ENCODE data around the gene CPAMD8. TPM values are rescaled to one million over a fixed set of nuclear protein-coding genes. Genes with fewer than 3 reads are reported as not detected.
A peak's percentile ranks its signal among the peaks of the same experiment; 100 is the strongest.

The CPAMD8 gene
- total RNA-seq, 1 donor from 2014 or later = 42.9 TPM

DNA sequence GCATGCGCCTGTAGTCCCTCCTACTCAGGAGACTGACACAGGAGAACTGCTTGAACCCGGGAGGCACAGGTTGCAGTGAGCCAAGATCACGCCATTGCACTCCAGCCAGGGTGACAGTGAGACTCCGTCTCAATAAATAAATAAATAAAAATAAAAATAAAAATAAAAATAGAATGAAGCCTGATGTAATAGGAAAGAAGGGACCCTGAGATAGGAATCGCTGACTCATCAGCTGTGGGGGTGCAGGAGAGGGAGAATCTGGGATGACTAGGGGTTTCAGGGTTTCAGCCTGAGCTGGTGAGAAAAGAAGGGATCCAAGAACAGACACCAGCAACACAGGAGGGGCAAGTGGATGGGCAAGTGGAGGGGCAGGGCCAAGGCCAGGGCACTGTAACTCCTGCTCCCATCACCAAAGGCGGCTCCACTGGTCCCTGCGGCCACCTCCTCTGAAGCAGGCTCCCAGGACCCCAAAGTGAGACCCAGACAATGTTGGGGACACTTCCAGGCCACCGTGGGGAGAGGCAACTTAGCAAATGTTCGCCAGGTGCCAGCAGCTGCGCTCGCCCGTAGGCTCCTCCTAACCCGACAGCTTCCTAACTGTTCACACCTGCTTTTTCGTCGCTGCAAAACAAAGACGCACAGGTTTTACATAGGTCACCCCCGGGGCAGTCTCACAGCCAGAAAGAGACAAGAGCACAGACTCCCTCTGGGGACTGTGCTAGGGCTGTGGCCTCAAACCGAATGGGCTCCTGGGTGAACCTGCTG, 47.4 kb upstream of the CPAMD8 start:
- Mint-ChIP-seq H3K36me3 (no peaks in the 10 kb centered on the region), H3K27me3 (no peaks in the 10 kb centered on the region), H3K4me3 (peak overlapping the region; percentile 99), H3K27ac (peak overlapping the region; percentile 98), H3K9me3 (no peaks in the 10 kb centered on the region), H3K4me1 (ENCODE audit: unreplicated experiment) (peaks cover 34% of the 10 kb centered on the region)
- DNase-seq (ENCODE audit: extremely low spot score, unreplicated experiment) = no peak
- TF ChIP-seq, protein P1, sequence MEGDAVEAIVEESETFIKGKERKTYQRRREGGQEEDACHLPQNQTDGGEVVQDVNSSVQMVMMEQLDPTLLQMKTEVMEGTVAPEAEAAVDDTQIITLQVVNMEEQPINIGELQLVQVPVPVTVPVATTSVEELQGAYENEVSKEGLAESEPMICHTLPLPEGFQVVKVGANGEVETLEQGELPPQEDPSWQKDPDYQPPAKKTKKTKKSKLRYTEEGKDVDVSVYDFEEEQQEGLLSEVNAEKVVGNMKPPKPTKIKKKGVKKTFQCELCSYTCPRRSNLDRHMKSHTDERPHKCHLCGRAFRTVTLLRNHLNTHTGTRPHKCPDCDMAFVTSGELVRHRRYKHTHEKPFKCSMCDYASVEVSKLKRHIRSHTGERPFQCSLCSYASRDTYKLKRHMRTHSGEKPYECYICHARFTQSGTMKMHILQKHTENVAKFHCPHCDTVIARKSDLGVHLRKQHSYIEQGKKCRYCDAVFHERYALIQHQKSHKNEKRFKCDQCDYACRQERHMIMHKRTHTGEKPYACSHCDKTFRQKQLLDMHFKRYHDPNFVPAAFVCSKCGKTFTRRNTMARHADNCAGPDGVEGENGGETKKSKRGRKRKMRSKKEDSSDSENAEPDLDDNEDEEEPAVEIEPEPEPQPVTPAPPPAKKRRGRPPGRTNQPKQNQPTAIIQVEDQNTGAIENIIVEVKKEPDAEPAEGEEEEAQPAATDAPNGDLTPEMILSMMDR (conservative IDR thresholded peaks at IDR 0.05) = no peak

DNA sequence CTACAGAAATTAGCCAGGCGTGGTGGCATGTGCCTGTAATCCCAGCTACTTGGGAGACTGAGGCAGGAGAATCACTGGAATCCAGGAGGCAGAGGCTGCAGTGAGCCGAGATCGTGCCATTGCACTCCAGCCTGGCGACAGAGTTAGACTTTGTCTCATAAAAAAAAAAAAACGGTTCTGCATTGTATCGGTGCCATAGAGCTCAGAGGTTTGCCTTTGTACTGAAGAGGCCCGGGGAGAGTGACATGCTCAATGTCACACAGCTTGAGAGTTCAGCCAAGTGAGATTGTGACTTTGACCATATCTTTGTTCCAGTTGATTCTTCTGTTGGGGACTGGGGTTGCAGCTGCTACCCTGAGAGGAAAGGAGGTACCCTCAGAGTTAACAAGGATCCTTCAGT, 44.3 kb upstream of the CPAMD8 start:
- no peaks in the 10 kb centered on the region for H3K27me3 Mint-ChIP-seq
- H3K9me3 Mint-ChIP-seq = no peaks in the 10 kb centered on the region
- peak overlapping the region; percentile 59 for H3K27ac Mint-ChIP-seq
- TF ChIP-seq, protein P1 (conservative IDR thresholded peaks at IDR 0.05) = no peak
- H3K4me3 Mint-ChIP-seq = no peak overlapping the region
- no peak for DNase-seq (ENCODE audit: extremely low spot score, unreplicated experiment)
- H3K36me3 Mint-ChIP-seq = no peaks in the 10 kb centered on the region
- H3K4me1 Mint-ChIP-seq (ENCODE audit: unreplicated experiment) = peaks cover 28% of the 10 kb centered on the region

DNA sequence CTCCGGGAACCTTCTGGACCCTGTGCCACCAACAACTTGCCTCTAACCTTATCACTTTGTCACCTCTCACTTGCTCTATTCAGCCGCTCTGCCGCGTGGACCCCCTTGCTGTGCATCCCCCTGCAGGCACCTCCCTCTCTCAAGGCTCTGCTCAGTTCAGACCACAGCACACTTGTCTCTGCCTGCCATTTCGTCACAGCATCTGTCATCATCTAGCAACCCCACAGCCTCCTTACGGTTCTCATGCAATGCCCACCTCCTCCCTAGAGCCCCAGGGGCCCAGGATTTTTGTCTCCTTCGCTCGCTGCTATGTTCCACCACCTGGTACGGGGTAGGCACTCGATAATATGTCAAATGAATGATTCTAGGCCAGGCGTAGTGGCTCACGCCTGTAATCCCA, 43.8 kb upstream of the CPAMD8 start:
- Mint-ChIP-seq H3K9me3 (no peaks in the 10 kb centered on the region), H3K4me3 (no peak overlapping the region), H3K27me3 (no peaks in the 10 kb centered on the region), H3K4me1 (ENCODE audit: unreplicated experiment) (peaks cover 28% of the 10 kb centered on the region), H3K36me3 (no peaks in the 10 kb centered on the region), H3K27ac (peak overlapping the region; percentile 25)
- TF ChIP-seq, protein P1 (conservative IDR thresholded peaks at IDR 0.05) = no peak
- no peak for DNase-seq (ENCODE audit: extremely low spot score, unreplicated experiment)

DNA sequence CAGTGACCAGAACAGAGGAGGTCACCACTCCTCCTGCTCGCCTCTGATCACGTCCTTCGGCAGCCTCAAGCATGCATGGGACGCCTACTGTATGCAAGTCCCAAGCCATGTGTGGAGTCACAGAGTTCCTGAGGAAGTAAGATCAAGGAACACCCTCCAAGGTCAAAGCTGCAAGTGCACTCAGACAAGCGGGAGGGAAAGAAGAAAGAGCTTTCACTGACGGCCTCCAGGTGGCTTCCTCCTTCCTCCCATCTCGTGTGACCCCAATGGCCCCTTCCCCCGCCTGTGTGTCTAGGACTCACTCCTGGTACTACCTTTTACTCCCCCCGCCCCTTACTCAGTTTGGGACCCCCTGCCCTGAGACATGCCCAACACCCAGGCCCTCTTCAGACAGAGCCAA, 42.6 kb upstream of the CPAMD8 start:
- H3K27me3 Mint-ChIP-seq = no peaks in the 10 kb centered on the region
- H3K4me1 Mint-ChIP-seq (ENCODE audit: unreplicated experiment) = peaks cover 25% of the 10 kb centered on the region
- DNase-seq (ENCODE audit: extremely low spot score, unreplicated experiment) = no peak
- TF ChIP-seq, protein P1 (conservative IDR thresholded peaks at IDR 0.05) = no peak
- H3K4me3 Mint-ChIP-seq = no peak overlapping the region
- no peak overlapping the region for H3K27ac Mint-ChIP-seq
- no peaks in the 10 kb centered on the region for H3K9me3 Mint-ChIP-seq
- peaks cover 8% of the 10 kb centered on the region for H3K36me3 Mint-ChIP-seq

DNA sequence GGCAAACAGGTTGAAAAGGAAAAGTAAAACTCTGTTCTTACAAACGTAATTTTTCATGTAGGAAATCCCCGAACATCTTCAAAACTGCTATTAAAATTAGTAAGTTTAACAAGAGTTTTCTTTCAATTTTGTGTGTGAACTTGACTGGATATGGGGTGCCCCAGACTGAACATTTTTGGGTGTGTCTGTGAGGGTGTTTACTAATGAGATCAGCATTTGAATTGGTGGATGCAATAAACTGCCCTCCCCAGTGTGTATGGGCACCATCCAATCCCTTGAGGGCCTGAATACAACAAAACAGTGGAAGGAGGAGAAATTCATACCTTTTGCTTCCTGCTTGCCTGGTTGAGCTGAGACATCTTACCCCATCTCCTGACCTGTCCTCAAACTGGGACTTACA, 36.8 kb upstream of the CPAMD8 start:
- peaks cover 12% of the 10 kb centered on the region for H3K36me3 Mint-ChIP-seq
- H3K9me3 Mint-ChIP-seq = no peaks in the 10 kb centered on the region
- DNase-seq (ENCODE audit: extremely low spot score, unreplicated experiment) = no peak
- TF ChIP-seq, protein P1 (conservative IDR thresholded peaks at IDR 0.05) = no peak
- H3K4me3 Mint-ChIP-seq = no peak overlapping the region
- H3K4me1 Mint-ChIP-seq (ENCODE audit: unreplicated experiment) = peaks cover 13% of the 10 kb centered on the region
- H3K27ac Mint-ChIP-seq = no peak overlapping the region
- H3K27me3 Mint-ChIP-seq = no peaks in the 10 kb centered on the region

Data from type B pancreatic cell (in vitro differentiated cells).